Vagina (tissue), 2 donors: Measurements from ENCODE around the gene ERF.

ENCODE experiments used
- POLR2A ChIP-seq, 2 donors: fragments of 450-650 bp; IDR thresholded peaks; one replicate each; pipeline ENCODE4 v1.6.1; 2017; ENCODE audit warnings: antibody characterized with exemption in 2 of 2, mild to moderate bottlenecking in 2 of 2, moderate library complexity in 2 of 2
- POLR2AphosphoS5 ChIP-seq, 2 donors: sonication (generic); formaldehyde crosslinking; IDR thresholded peaks; one replicate each; pipeline ENCODE4 v1.9.0; 2017; ENCODE audit warnings: antibody characterized with exemption in 2 of 2, mild to moderate bottlenecking in 2 of 2, low read depth in 1 of 2; ENCODE audit not compliant: insufficient read depth in 1 of 2
- TF ChIP-seq, protein P1 (sequence below), 3 experiments: fragments of 450-650 bp in 2 of 3; fragments of 200-600 bp in 1 of 3; sonication (generic) in 1 of 3; IDR thresholded peaks; one replicate each; pipeline ENCODE4 v1.5.1; 2017 to 2019; ENCODE audit warnings: antibody characterized with exemption in 3 of 3, mild to moderate bottlenecking in 2 of 3, moderate library complexity in 2 of 3

DNA sequence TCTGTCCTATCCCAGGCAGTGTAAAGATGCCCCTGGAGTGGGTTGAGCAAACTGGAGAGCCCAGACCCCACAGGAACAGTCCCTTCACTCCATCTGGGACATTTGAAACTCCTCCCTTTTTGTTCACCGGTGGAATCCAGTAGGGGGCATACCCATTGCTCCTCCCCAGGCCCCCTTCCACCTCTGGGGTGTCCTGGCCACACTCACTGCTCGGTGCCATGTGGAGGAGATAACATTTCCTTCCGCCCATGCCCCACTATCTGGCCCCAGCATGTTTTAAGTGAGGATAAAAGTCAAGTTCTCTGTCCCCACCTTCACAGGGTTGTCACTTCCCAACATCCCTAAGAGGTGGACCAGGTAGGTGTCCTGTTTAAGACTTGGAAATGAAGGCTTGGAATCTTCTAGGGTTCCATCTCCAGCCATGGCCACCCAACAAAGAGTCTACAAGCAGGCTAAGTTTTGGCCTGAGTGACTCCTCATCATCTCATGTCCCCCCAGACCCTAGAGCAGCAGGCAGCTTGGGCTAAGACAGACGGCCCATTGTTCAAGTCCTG, 25.6 kb downstream of the ERF start:
- TF ChIP-seq, protein P1, sequence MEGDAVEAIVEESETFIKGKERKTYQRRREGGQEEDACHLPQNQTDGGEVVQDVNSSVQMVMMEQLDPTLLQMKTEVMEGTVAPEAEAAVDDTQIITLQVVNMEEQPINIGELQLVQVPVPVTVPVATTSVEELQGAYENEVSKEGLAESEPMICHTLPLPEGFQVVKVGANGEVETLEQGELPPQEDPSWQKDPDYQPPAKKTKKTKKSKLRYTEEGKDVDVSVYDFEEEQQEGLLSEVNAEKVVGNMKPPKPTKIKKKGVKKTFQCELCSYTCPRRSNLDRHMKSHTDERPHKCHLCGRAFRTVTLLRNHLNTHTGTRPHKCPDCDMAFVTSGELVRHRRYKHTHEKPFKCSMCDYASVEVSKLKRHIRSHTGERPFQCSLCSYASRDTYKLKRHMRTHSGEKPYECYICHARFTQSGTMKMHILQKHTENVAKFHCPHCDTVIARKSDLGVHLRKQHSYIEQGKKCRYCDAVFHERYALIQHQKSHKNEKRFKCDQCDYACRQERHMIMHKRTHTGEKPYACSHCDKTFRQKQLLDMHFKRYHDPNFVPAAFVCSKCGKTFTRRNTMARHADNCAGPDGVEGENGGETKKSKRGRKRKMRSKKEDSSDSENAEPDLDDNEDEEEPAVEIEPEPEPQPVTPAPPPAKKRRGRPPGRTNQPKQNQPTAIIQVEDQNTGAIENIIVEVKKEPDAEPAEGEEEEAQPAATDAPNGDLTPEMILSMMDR (IDR thresholded peaks at IDR 0.05): no peak
- no peak for TF ChIP-seq POLR2A (IDR thresholded peaks at IDR 0.05)
- TF ChIP-seq POLR2AphosphoS5 (IDR thresholded peaks at IDR 0.05; ENCODE audit: insufficient read depth in 1 of 2, low read depth in 1 of 2): no peak
